Esophagus squamous epithelium (tissue), 5 donors: ENCODE results near the gene BCL2A1. TPM values are rescaled to one million over a fixed set of nuclear protein-coding genes. Genes with fewer than 3 reads are reported as not detected.

Experiments used
- DNase-seq: peaks from one replicate; lab custom pipeline; 2025; lab: John Stamatoyannopoulos, UW
- H3K27ac ChIP-seq, 4 donors: fragments of 200-600 bp; sonication (generic); one replicate each; pipeline ENCODE4 v1.5.1; 2016 to 2019; ENCODE audit warnings: mild to moderate bottlenecking in 1 of 4
- H3K27me3 ChIP-seq, 4 donors: fragments of 200-600 bp; sonication (generic); 1 replicate in 3 of 4; 2 replicates in 1 of 4; pipeline versions ENCODE4 v1.5.1 to v1.6.0; 2017 to 2021; ENCODE audit warnings: antibody characterized with exemption in 1 of 4
- H3K36me3 ChIP-seq, 3 donors: fragments of 200-600 bp; sonication (generic); one replicate each; pipeline ENCODE4 v1.5.1; 2016 to 2019
- H3K4me1 ChIP-seq, 3 donors: fragments of 200-600 bp; sonication (generic); one replicate each; pipeline ENCODE4 v1.5.1; 2017 to 2019
- H3K4me3 ChIP-seq, 4 donors: fragments of 200-600 bp; sonication (generic); 1 replicate in 3 of 4; 2 replicates in 1 of 4; pipeline ENCODE4 v1.5.1; 2016 to 2019; ENCODE audit warnings: mild to moderate bottlenecking in 2 of 4, moderate library complexity in 1 of 4
- H3K9me3 ChIP-seq, 3 donors: fragments of 200-600 bp; sonication (generic); one replicate each; pipeline ENCODE4 v1.5.1; 2016 to 2019
- POLR2A ChIP-seq, 4 donors: fragments of 450-650 bp; IDR thresholded peaks; one replicate each; pipeline ENCODE4 v1.6.1; 2017; ENCODE audit warnings: antibody characterized with exemption in 4 of 4, mild to moderate bottlenecking in 4 of 4, moderate library complexity in 3 of 4
- WGBS, 2 donors: methylation state at CpG; one replicate each; pipeline ENCODE4 v1.1.5; 2018; 5-methylcytosine and 5-hydroxymethylcytosine counted together
- intact Hi-C: fragments of 100-400 bp; cut with DNase I; formaldehyde crosslinking; loops from one replicate; pipeline ENCODE4 v1.15.0; 2022
- total RNA-seq, 4 donors: library from RNA; depleted of rRNA; stranded (reverse); fragments of >200 nt; gene quantifications; one replicate each; pipeline ENCODE4 v1.1.0, GENCODE V29; 2016
- TF ChIP-seq, protein P1 (sequence below), 6 experiments: fragments of 450-650 bp in 4 of 6; fragments of 200-600 bp in 2 of 6; sonication (generic) in 2 of 6; IDR thresholded peaks; one replicate each; pipeline ENCODE4 v1.5.1; 2016 to 2019; ENCODE audit warnings: antibody characterized with exemption in 6 of 6, mild to moderate bottlenecking in 4 of 6, moderate library complexity in 4 of 6
- donor health status: DM: yes; HTN: yes; CAD: no.

Gene BCL2A1
- total RNA-seq, 4 donors from 2014 or later, result 0.45 to 2.7 (median 1.2) TPM; not detected in 1

DNA sequence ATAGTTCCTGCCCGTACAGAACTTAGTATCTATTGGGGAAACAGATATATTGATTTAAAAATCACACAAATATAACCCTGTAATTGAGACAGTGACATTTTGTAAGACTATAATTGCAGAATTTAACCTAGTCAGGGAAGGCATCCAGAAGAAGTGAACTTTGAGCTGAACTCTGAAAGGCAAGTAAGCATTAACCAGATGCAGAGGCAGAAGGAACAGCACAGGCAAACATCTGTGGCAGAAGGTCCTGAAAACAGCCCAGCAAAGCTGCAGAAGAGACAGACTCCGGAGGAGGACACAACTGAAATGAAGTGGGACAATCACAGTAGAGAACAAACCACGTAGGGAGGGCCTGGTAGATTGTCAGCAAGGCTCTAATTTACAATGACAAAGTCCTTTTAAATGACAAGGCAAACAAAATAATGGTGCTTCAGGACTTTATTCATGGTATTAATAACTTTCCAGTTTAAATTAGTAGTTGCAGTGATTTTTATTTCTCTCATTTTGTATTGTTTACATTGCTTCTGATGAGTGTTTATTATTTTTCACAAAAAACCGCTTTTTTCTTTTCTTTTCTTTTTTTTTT, 14.5 kb downstream of the BCL2A1 start:
- H3K27ac ChIP-seq, result no peak overlapping the region
- H3K4me3 ChIP-seq, result no peak overlapping the region
- intact Hi-C loops, result no loop called here
- no peaks in the 10 kb centered on the region for H3K36me3 ChIP-seq
- H3K27me3 ChIP-seq, result no peaks in the 10 kb centered on the region
- H3K9me3 ChIP-seq, result no peaks in the 10 kb centered on the region
- WGBS, 2 donors, result 56 to 68% methylated on average over 4 of the region's 4 CpGs
- no peak for DNase-seq
- H3K4me1 ChIP-seq, result no peaks in the 10 kb centered on the region
- no peak for TF ChIP-seq POLR2A (IDR thresholded peaks at IDR 0.05)
- TF ChIP-seq, protein P1, sequence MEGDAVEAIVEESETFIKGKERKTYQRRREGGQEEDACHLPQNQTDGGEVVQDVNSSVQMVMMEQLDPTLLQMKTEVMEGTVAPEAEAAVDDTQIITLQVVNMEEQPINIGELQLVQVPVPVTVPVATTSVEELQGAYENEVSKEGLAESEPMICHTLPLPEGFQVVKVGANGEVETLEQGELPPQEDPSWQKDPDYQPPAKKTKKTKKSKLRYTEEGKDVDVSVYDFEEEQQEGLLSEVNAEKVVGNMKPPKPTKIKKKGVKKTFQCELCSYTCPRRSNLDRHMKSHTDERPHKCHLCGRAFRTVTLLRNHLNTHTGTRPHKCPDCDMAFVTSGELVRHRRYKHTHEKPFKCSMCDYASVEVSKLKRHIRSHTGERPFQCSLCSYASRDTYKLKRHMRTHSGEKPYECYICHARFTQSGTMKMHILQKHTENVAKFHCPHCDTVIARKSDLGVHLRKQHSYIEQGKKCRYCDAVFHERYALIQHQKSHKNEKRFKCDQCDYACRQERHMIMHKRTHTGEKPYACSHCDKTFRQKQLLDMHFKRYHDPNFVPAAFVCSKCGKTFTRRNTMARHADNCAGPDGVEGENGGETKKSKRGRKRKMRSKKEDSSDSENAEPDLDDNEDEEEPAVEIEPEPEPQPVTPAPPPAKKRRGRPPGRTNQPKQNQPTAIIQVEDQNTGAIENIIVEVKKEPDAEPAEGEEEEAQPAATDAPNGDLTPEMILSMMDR (IDR thresholded peaks at IDR 0.05), result no peak

DNA sequence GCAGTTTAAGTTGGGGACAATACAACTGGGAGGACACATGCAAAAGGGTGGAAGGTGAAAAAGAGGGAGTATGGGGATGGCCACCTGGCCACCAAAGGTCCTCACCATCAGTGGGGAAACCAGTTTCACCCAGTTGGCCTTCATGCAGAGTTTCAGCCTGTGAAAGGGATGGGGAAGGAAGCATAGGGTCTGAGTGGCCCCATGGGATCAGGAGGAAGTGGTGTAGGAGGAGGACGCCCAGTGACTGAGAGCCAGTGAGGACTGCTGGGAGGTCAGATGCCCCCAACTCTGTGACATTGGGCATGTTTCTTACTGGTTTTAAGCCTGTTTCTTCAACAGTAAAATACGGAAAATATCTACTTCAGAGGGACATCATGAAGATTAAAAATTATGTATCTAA, 16.3 kb downstream of the BCL2A1 start:
- no peaks in the 10 kb centered on the region for H3K4me1 ChIP-seq
- no peaks in the 10 kb centered on the region for H3K27me3 ChIP-seq
- no peaks in the 10 kb centered on the region for H3K9me3 ChIP-seq
- H3K36me3 ChIP-seq, result no peaks in the 10 kb centered on the region
- no peak overlapping the region for H3K27ac ChIP-seq
- DNase-seq, result no peak
- TF ChIP-seq, protein P1 (IDR thresholded peaks at IDR 0.05), result no peak
- no peak for TF ChIP-seq POLR2A (IDR thresholded peaks at IDR 0.05)
- H3K4me3 ChIP-seq, result no peak overlapping the region
- 70 to 79% methylated on average over 2 of the region's 2 CpGs for WGBS, 2 donors
- intact Hi-C loops, result no loop called here

DNA sequence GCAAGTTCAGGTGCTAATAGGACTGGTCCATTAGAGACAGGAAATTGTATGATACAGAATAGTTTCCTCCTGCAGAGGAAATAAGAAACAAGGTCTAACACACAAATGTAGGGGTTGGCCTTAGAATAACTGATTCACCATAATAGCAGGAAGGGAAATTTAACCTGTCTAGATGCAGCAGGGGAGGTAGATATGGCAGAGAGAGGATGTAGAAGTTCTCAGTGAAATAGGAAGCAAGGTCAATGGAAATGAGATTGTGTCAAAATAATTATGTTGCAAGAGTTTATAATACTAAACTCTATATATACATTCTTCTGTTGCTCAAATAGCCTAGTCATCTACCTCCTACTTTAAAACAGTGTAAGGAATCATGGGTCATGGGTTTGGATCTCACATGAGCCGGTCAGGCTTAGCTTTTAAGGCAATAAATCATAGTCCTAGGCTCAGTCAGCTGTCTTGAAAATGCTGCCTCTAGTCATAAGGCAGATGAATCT, 17.0 kb downstream of the BCL2A1 start:
- no peaks in the 10 kb centered on the region for H3K9me3 ChIP-seq
- H3K4me1 ChIP-seq, result no peaks in the 10 kb centered on the region
- intact Hi-C loops, result no loop called here
- no peaks in the 10 kb centered on the region for H3K36me3 ChIP-seq
- TF ChIP-seq, protein P1 (IDR thresholded peaks at IDR 0.05), result no peak
- TF ChIP-seq POLR2A (IDR thresholded peaks at IDR 0.05), result no peak
- no peak overlapping the region for H3K4me3 ChIP-seq
- 36 to 47% methylated on average over 1 of the region's 1 CpG for WGBS, 2 donors
- H3K27ac ChIP-seq, result no peak overlapping the region
- DNase-seq, result no peak
- no peaks in the 10 kb centered on the region for H3K27me3 ChIP-seq

DNA sequence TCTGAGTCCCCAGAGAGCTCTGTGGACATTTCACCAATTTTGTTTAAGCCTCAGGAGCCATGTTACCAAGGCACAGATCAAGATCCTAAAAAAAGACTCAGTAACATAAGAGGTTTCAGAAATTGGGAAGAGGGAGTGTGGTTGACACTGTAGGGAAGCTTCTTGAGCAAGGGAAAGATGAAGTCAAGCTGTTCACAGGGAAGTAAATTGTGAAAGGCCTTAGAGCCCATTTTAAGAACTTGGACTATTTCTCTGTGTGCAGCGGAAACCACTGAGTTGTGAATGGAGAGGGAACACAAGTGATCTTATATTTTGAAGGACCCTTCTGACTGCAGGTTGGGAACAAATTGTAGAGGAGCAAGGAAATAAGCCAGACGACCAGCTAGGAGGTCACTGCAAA, 18.7 kb downstream of the BCL2A1 start:
- H3K4me3 ChIP-seq, result no peak overlapping the region
- H3K36me3 ChIP-seq, result no peaks in the 10 kb centered on the region
- DNase-seq, result no peak
- no peaks in the 10 kb centered on the region for H3K9me3 ChIP-seq
- TF ChIP-seq, protein P1 (IDR thresholded peaks at IDR 0.05), result no peak
- no peak for TF ChIP-seq POLR2A (IDR thresholded peaks at IDR 0.05)
- intact Hi-C loops, result no loop called here
- H3K27ac ChIP-seq, result no peak overlapping the region
- WGBS, 2 donors, result 67 to 74% methylated on average over 2 of the region's 2 CpGs
- H3K4me1 ChIP-seq, result no peaks in the 10 kb centered on the region
- no peaks in the 10 kb centered on the region for H3K27me3 ChIP-seq

DNA sequence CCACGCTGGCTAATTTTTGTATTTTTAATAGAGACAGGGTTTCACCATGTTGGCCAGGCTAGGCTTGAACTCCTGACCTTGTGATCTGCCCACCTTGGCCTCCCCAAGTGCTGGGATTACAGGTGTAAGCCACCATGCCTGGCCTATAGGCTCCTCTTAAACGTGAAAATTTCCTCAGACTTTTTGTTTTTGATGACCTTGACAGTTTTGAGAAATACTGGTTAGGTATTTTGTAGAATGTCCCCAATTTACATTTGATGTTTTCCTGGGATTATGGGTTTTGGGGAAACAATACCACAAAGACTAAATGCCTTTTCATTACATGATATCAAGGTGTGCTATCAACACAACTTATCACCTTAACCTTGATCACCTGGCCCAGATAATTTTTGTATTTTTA, 20.7 kb downstream of the BCL2A1 start:
- H3K27me3 ChIP-seq, result no peaks in the 10 kb centered on the region
- intact Hi-C loops, result no loop called here
- TF ChIP-seq POLR2A (IDR thresholded peaks at IDR 0.05), result no peak
- TF ChIP-seq, protein P1 (IDR thresholded peaks at IDR 0.05), result no peak
- no peaks in the 10 kb centered on the region for H3K4me1 ChIP-seq
- no peak for DNase-seq
- H3K36me3 ChIP-seq, result no peaks in the 10 kb centered on the region
- 68 to 84% methylated on average over 2 of the region's 2 CpGs for WGBS, 2 donors
- H3K9me3 ChIP-seq, result no peaks in the 10 kb centered on the region
- no peak overlapping the region for H3K27ac ChIP-seq
- H3K4me3 ChIP-seq, result no peak overlapping the region
